ENCODE measurements around the gene CHCT1.
"Not testable (repeated sequence)": the region's sequence is repeated elsewhere in the genome, so short reads cannot be mapped to it uniquely, and the experiment has no call there.

CHCT1 gene

GRCh38 chr17:60422162-60422665 is at the start of gene CHCT1:
Gene CHCT1 (plus strand): TSS chr17:60422489. CDS start chr17:60422593, 104 bp downstream.
- DNase-seq (ENCODE audit: low spot score), result no peak
- in situ Hi-C loops (cut with MboI; ENCODE audit: low pct_unique_long_range_greater_than_20kb, low sequenced_read_pairs, unreplicated experiment), result loop anchor here (25.0 kb wide), 1 partner anchor 285 kb away; the partner anchor contains the start of gene CA4
- TF ChIP-seq, protein P1, sequence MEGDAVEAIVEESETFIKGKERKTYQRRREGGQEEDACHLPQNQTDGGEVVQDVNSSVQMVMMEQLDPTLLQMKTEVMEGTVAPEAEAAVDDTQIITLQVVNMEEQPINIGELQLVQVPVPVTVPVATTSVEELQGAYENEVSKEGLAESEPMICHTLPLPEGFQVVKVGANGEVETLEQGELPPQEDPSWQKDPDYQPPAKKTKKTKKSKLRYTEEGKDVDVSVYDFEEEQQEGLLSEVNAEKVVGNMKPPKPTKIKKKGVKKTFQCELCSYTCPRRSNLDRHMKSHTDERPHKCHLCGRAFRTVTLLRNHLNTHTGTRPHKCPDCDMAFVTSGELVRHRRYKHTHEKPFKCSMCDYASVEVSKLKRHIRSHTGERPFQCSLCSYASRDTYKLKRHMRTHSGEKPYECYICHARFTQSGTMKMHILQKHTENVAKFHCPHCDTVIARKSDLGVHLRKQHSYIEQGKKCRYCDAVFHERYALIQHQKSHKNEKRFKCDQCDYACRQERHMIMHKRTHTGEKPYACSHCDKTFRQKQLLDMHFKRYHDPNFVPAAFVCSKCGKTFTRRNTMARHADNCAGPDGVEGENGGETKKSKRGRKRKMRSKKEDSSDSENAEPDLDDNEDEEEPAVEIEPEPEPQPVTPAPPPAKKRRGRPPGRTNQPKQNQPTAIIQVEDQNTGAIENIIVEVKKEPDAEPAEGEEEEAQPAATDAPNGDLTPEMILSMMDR (IDR thresholded peaks at IDR 0.05; ENCODE audit: extremely low read depth, insufficient read depth, missing control alignments), result no peak

- no peak for DNase-seq (ENCODE audit: low spot score)
- TF ChIP-seq, protein P1 (IDR thresholded peaks at IDR 0.05; ENCODE audit: extremely low read depth, insufficient read depth, missing control alignments), result no peak
- in situ Hi-C loops (cut with MboI; ENCODE audit: low pct_unique_long_range_greater_than_20kb, low sequenced_read_pairs, unreplicated experiment), result no loop called here
Observed at GRCh38 chr17:60372790-60373483, 49.4 kb upstream of the CHCT1 start.

DNA sequence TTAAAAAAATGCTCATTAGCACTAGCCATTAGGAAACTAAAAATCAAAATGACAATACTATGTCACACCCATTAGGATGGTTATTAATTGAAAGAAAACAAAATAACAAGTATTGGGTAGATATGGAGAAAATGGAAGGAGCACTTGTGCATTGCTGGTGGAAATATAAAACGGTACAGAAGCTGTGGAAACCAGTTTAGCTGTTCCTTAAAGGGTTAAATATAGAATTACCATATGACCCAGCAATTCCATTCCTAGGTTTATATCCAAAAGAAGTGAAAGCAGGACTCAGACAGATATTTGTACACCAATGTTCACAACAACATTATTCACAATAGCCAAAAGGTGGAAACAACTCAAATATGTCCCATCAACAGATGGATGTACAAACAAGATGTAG is 44.1 kb upstream of the CHCT1 start:
- in situ Hi-C loops (cut with MboI; ENCODE audit: low pct_unique_long_range_greater_than_20kb, low sequenced_read_pairs, unreplicated experiment); DNase-seq (ENCODE audit: low spot score): not testable (repeated sequence)

GRCh38 chr17:60379461-60379860 is 42.8 kb upstream of the CHCT1 start:
- in situ Hi-C loops (cut with MboI; ENCODE audit: low pct_unique_long_range_greater_than_20kb, low sequenced_read_pairs, unreplicated experiment), result not testable (repeated sequence)

GRCh38 chr17:60381958-60382357 is 40.3 kb upstream of the CHCT1 start:
- DNase-seq (ENCODE audit: low spot score), result no peak
- TF ChIP-seq, protein P1 (IDR thresholded peaks at IDR 0.05; ENCODE audit: extremely low read depth, insufficient read depth, missing control alignments), result no peak
- in situ Hi-C loops (cut with MboI; ENCODE audit: low pct_unique_long_range_greater_than_20kb, low sequenced_read_pairs, unreplicated experiment), result no loop called here

More at GRCh38 chr17:60379461-60379860, 42.8 kb upstream of the CHCT1 start:
- DNase-seq (ENCODE audit: low spot score), result not testable (repeated sequence)

GRCh38 chr17:60383379-60383778 is 38.9 kb upstream of the CHCT1 start:
- TF ChIP-seq, protein P1 (IDR thresholded peaks at IDR 0.05; ENCODE audit: extremely low read depth, insufficient read depth, missing control alignments), result no peak
- DNase-seq (ENCODE audit: low spot score), result no peak
- in situ Hi-C loops (cut with MboI; ENCODE audit: low pct_unique_long_range_greater_than_20kb, low sequenced_read_pairs, unreplicated experiment), result no loop called here

GRCh38 chr17:60384921-60385320 is 37.4 kb upstream of the CHCT1 start:
- in situ Hi-C loops (cut with MboI; ENCODE audit: low pct_unique_long_range_greater_than_20kb, low sequenced_read_pairs, unreplicated experiment); DNase-seq (ENCODE audit: low spot score): not testable (repeated sequence)

GRCh38 chr17:60386147-60387058 is 35.9 kb upstream of the CHCT1 start:
- in situ Hi-C loops (cut with MboI; ENCODE audit: low pct_unique_long_range_greater_than_20kb, low sequenced_read_pairs, unreplicated experiment), result no loop called here
- TF ChIP-seq, protein P1 (IDR thresholded peaks at IDR 0.05; ENCODE audit: extremely low read depth, insufficient read depth, missing control alignments), result no peak
- no peak for DNase-seq (ENCODE audit: low spot score)

All from GM13977 (cell line).